Pons (tissue), 1 donor: ENCODE measurements around the gene CTSD.
"Not testable (repeated sequence)": the region's sequence is repeated elsewhere in the genome, so short reads cannot be mapped to it uniquely, and the experiment has no call there.

Experiments
- DNase-seq: peaks from one replicate; pipeline ENCODE4 v3.0.0-alpha.2; 2016; ENCODE audit warnings: low spot score

Gene CTSD

GRCh38 chr11:1770061-1770460 lies 6.3 kb upstream of the CTSD start:
- no peak for DNase-seq

GRCh38 chr11:1769304-1769936 lies 5.7 kb upstream of the CTSD start:
- DNase-seq: not testable (repeated sequence)

- DNase-seq: no peak
Measured at GRCh38 chr11:1768141-1768469, 4.4 kb upstream of the CTSD start.

GRCh38 chr11:1767399-1768140 lies 3.8 kb upstream of the CTSD start:
- DNase-seq: no peak

- no peak for DNase-seq
Measured at GRCh38 chr11:1766719-1767398, 3.1 kb upstream of the CTSD start.

- DNase-seq: no peak
Measured at GRCh38 chr11:1765871-1766718, 2.4 kb upstream of the CTSD start.

- DNase-seq: no peak
Measured at GRCh38 chr11:1763336-1763795, 361 bp downstream of the CTSD start.

- no peak for DNase-seq
Measured at GRCh38 chr11:1762537-1763302, 1.0 kb downstream of the CTSD start.

GRCh38 chr11:1761857-1762536 lies 1.7 kb downstream of the CTSD start:
- DNase-seq: no peak

GRCh38 chr11:1761110-1761856 lies 2.4 kb downstream of the CTSD start:
- DNase-seq: no peak

GRCh38 chr11:1760351-1761109 lies 3.2 kb downstream of the CTSD start:
- peak; percentile 93 for DNase-seq

GRCh38 chr11:1759851-1760220 lies 3.9 kb downstream of the CTSD start:
- DNase-seq: no peak

GRCh38 chr11:1759151-1759850 lies 4.4 kb downstream of the CTSD start:
- no peak for DNase-seq

GRCh38 chr11:1758611-1759150 lies 5.0 kb downstream of the CTSD start:
- DNase-seq: no peak

GRCh38 chr11:1757861-1758610 lies 5.7 kb downstream of the CTSD start:
- no peak for DNase-seq

GRCh38 chr11:1756791-1757771 lies 6.6 kb downstream of the CTSD start:
- DNase-seq: no peak
